Activated T-cell treated with anti-CD3 and anti-CD28 coated beads, Interleukin-2, amount 50 U/mL, for 1 hour (primary cell): ENCODE measurements around the gene MRPL49.
"Not testable (repeated sequence)": the region's sequence is repeated elsewhere in the genome, so short reads cannot be mapped to it uniquely, and the experiment has no call there.

Experiments used
- DNase-seq: peaks from one replicate; pipeline ENCODE4 v3.0.0-alpha.2; 2020

MRPL49 gene

GRCh38 chr11:65172600-65172999 lies 50.5 kb downstream of the MRPL49 start:
- no peak for DNase-seq

GRCh38 chr11:65174571-65175010 lies 52.5 kb downstream of the MRPL49 start:
- DNase-seq: not testable (repeated sequence)
